ENCODE results near the gene MYH9. TPM values are rescaled to one million over a fixed set of nuclear protein-coding genes. Genes with fewer than 3 reads are reported as not detected.

The MYH9 gene
- total and polyA plus RNA-seq, 2 experiments from 2014 or later = 58.4 to 233 TPM

DNA sequence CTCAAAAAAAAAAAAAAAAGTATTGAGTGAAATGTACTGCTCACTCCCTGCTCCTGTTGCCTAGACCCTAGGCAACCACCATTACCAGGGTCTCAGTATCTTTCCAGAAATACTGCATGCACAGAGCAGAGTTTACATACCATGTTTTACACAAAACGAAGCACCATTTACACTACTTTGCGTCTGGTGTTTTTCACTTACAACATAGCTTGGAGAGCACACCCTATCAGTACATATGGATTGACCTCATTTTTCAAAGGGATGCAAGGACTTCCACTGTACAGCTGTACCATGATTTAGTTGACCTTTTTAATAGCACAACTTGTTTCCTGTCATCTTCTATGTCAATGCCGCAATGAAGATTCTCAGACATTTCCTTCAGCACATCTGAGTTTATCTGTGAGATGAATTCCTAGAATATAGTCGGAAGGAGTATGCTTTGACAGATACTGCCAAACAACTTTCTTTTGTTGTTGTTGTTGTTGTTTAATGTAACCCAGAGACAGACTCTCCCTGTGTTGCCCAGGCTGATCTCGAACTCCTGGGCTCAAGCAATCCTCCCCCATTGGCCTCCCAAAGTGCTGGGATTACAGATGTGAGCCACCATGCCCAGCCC lies 6.1 kb downstream of the MYH9 start:
- H3K4me3 Mint-ChIP-seq = no peak overlapping the region
- Histone ChIP-seq H4K20me1 (replicated peaks; ENCODE audit: insufficient read depth) (peaks cover 49% of the 10 kb centered on the region), H3K27me3 (ENCODE audit: insufficient read depth) (no peaks in the 10 kb centered on the region), H3K79me2 (replicated peaks; ENCODE audit: insufficient read depth) (peaks cover 100% of the 10 kb centered on the region), H3K4me3 (no peak overlapping the region), H3K4me2 (no peak overlapping the region), H3K27ac (ENCODE audit: low read depth) (peak overlapping the region; percentile 59; the same call in 1 of the 2 replicates), H3F3A (replicated peaks; ENCODE audit: low read depth) (0 out of 2 replicates have a peak, but pooled peaks cover 12% of the 10 kb centered on the region), H2AFZ (no peak overlapping the region), H3K36me3 (ENCODE audit: insufficient read depth) (no peaks in the 10 kb centered on the region; the same call in 1 of the 2 replicates), H3K9me2 (ENCODE audit: insufficient read depth) (no peaks in the 10 kb centered on the region), H3K4me1 (ENCODE audit: insufficient read depth) (peaks cover 54% of the 10 kb centered on the region)
- H3K27me3 Mint-ChIP-seq (ENCODE audit: insufficient read depth, low read depth, poor library complexity) = peaks cover 15% of the 10 kb centered on the region
- TF ChIP-seq CREB1 (CRISPR knock-in tag; IDR thresholded peaks at IDR 0.05; ENCODE audit: low read depth) = no peak
- no peaks in the 10 kb centered on the region; the same call in 1 of the 3 replicates for H3K9me3 Mint-ChIP-seq
- DNase-seq (ENCODE audit: low spot score) (no peak), ATAC-seq (no peak)
- H3K27ac Mint-ChIP-seq = no peak overlapping the region
- peaks cover 38% of the 10 kb centered on the region for H3K36me3 Mint-ChIP-seq (ENCODE audit: low read depth)
- peaks cover 53% of the 10 kb centered on the region for H3K4me1 Mint-ChIP-seq

- H3K9me2 ChIP-seq (ENCODE audit: insufficient read depth) = no peaks in the 10 kb centered on the region
- DNase-seq (ENCODE audit: low spot score) = no peak
- Mint-ChIP-seq H3K4me3 (no peak overlapping the region), H3K4me1 (peaks cover 45% of the 10 kb centered on the region), H3K36me3 (ENCODE audit: low read depth) (peaks cover 43% of the 10 kb centered on the region), H3K27ac (no peak overlapping the region), H3K27me3 (ENCODE audit: insufficient read depth, low read depth, poor library complexity) (peaks cover 14% of the 10 kb centered on the region), H3K9me3 (no peaks in the 10 kb centered on the region)
- peak overlapping the region; percentile 80 for H3K27ac ChIP-seq (ENCODE audit: low read depth)
- ATAC-seq = peak; percentile 63
- H3K4me2 ChIP-seq = peak overlapping the region; percentile 41; the same call in 1 of the 2 replicates
- H3F3A ChIP-seq (replicated peaks; ENCODE audit: low read depth) = 0 out of 2 replicates have a peak, but pooled peaks cover 4% of the 10 kb centered on the region
- no peak overlapping the region for H3K4me3 ChIP-seq
- no peaks in the 10 kb centered on the region for H3K27me3 ChIP-seq (ENCODE audit: insufficient read depth)
- no peak overlapping the region for H2AFZ ChIP-seq
- peaks cover 100% of the 10 kb centered on the region for H3K79me2 ChIP-seq (replicated peaks; ENCODE audit: insufficient read depth)
- no peak for TF ChIP-seq CREB1 (CRISPR knock-in tag; IDR thresholded peaks at IDR 0.05; ENCODE audit: low read depth)
- TF ChIP-seq ZNF462 (CRISPR knock-in tag; IDR thresholded peaks at IDR 0.05) = no peak
- peaks cover 40% of the 10 kb centered on the region for H3K4me1 ChIP-seq (ENCODE audit: insufficient read depth)
- peaks cover 65% of the 10 kb centered on the region for H4K20me1 ChIP-seq (replicated peaks; ENCODE audit: insufficient read depth)
- no peaks in the 10 kb centered on the region; the same call in 1 of the 2 replicates for H3K36me3 ChIP-seq (ENCODE audit: insufficient read depth)
These were observed 8.0 kb downstream of the MYH9 start for GRCh38 chr22:36379593-36380361.
